Measurements from ENCODE around the gene C1QTNF5.

DNA sequence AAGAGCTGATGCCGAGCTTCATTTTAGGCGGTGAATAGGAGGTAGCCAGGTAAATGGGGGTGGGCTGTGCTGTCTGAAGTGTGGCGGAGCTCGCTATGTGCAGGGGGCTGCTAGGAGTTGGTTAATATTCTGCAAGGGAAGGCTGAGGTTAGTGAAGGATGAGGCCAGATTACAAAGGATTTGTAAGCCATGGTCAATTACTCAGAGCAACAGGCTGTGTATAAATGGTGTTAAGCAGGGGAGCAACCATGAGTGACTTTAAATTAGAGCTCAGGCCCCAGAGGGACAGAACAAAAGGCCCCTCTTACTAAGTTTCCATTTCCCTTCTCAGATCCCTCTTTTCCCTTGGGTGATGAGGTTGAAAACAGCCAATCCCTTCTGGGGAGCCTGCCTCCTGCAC, 16.5 kb downstream of the C1QTNF5 start:
- TF ChIP-seq, protein P1, sequence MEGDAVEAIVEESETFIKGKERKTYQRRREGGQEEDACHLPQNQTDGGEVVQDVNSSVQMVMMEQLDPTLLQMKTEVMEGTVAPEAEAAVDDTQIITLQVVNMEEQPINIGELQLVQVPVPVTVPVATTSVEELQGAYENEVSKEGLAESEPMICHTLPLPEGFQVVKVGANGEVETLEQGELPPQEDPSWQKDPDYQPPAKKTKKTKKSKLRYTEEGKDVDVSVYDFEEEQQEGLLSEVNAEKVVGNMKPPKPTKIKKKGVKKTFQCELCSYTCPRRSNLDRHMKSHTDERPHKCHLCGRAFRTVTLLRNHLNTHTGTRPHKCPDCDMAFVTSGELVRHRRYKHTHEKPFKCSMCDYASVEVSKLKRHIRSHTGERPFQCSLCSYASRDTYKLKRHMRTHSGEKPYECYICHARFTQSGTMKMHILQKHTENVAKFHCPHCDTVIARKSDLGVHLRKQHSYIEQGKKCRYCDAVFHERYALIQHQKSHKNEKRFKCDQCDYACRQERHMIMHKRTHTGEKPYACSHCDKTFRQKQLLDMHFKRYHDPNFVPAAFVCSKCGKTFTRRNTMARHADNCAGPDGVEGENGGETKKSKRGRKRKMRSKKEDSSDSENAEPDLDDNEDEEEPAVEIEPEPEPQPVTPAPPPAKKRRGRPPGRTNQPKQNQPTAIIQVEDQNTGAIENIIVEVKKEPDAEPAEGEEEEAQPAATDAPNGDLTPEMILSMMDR (IDR thresholded peaks at IDR 0.05): no peak
- no peak for TF ChIP-seq POLR2A (IDR thresholded peaks at IDR 0.05)
